A549 (cell line): ENCODE results near the gene PPP1R7. TPM values are rescaled to one million over a fixed set of nuclear protein-coding genes. Genes with fewer than 3 reads are reported as not detected.

ENCODE experiments used
- ATAC-seq, 2 experiments: fragments of 200-7000 bp in 1 of 2; fragments of >200 bp in 1 of 2; cut with Nextera tagmentation in 1 of 2; cut with Tn5 transposase in 1 of 2; 3 replicates each; pipeline versions ENCODE4 v1.8.0 to v1.9.1; 2018 to 2020; ENCODE audit warnings: mild to moderate bottlenecking in 1 of 2, moderate library complexity in 1 of 2
- CTCF ChIA-PET: fragments of 300-600 bp; sonication (Branson Sonifier 250); formaldehyde crosslinking; extraction: SDS; loops from one replicate; lab custom pipeline; 2021; ENCODE audit warnings: antibody characterized with exemption, inconsistent platforms; lab: Yijun Ruan, JAX
- POLR2A ChIA-PET: fragments of 350-600 bp; formaldehyde crosslinking; extraction: SDS; loops from one replicate; lab custom pipeline; 2021; ENCODE audit warnings: antibody characterized with exemption, inconsistent platforms; lab: Yijun Ruan, JAX
- DNase-seq, 2 experiments: peaks; one replicate each; pipeline versions ENCODE4 v3.0.0 to v3.0.0-alpha.2; 2011 to 2016; ENCODE audit warnings: low read depth in 1 of 2, low spot score in 1 of 2
- FAIRE-seq: peaks from 2 replicates; lab custom pipeline; 2011; peaks lifted over from hg19 to GRCh38; lab: Jason Lieb, UNC
- H3K27ac ChIP-seq, 2 experiments: fragments of >200 bp; sonication (Bioruptor Twin); formaldehyde crosslinking; 3 replicates each; pipeline ENCODE4 v1.5.1; 2016 to 2017
- H3K4me1 ChIP-seq: fragments of >200 bp; sonication (Bioruptor Twin); formaldehyde crosslinking; 3 replicates; pipeline ENCODE4 v1.6.1; 2016
- H3K4me2 ChIP-seq: fragments of >200 bp; sonication (Bioruptor Twin); formaldehyde crosslinking; 3 replicates; pipeline ENCODE4 v1.6.1; 2016
- H3K4me3 ChIP-seq: fragments of >200 bp; sonication (Bioruptor Twin); formaldehyde crosslinking; 3 replicates; pipeline ENCODE4 v1.5.1; 2016
- H3K9me3 ChIP-seq: fragments of >200 bp; sonication (Bioruptor Twin); formaldehyde crosslinking; 3 replicates; pipeline ENCODE4 v1.6.1; 2016
- BHLHE40 ChIP-seq: IDR thresholded peaks from 2 replicates; pipeline ENCODE4 v1.6.1; 2012; ENCODE audit warnings: low read depth, low read length, inconsistent platforms
- CBX8 ChIP-seq: fragments of 200-600 bp; sonication (generic); IDR thresholded peaks from 2 replicates; pipeline ENCODE4 v1.6.1; 2016
- CEBPB ChIP-seq, 2 experiments: fragments of >200 bp in 1 of 2; sonication (Bioruptor Twin) in 1 of 2; formaldehyde crosslinking in 1 of 2; IDR thresholded peaks; 2 replicates each; pipeline ENCODE4 v1.6.1; 2012 to 2016
- CHD2 ChIP-seq: fragments of 150-350 bp; IDR thresholded peaks from 2 replicates; pipeline ENCODE4 v1.6.1; 2014; ENCODE audit warnings: low read length; ENCODE audit not compliant: partially characterized antibody
- FOSL2 ChIP-seq, 2 experiments: fragments of 450-650 bp in 1 of 2; fragments of >200 bp in 1 of 2; sonication (Bioruptor Twin) in 1 of 2; formaldehyde crosslinking; IDR thresholded peaks; 2 replicates each; pipeline versions ENCODE4 v1.5.0 to v1.6.1; 2016 to 2020; ENCODE audit warnings: mild to moderate bottlenecking in 1 of 2, moderate library complexity in 1 of 2
- GATA3 ChIP-seq: IDR thresholded peaks from 2 replicates; pipeline ENCODE4 v1.6.1; 2012; ENCODE audit warnings: borderline replicate concordance
- HEYL ChIP-seq: fragments of 250-450 bp; sonication (Bioruptor Pico); IDR thresholded peaks from 2 replicates; pipeline ENCODE4 v1.8.0; 2021; ENCODE audit warnings: mild to moderate bottlenecking, moderate library complexity
- HOXA7 ChIP-seq: fragments of 250-450 bp; sonication (Bioruptor Pico); IDR thresholded peaks from 2 replicates; pipeline ENCODE4 v1.5.0; 2020; ENCODE audit warnings: mild to moderate bottlenecking, moderate library complexity
- HOXB5 ChIP-seq: fragments of 250-450 bp; sonication (Bioruptor Pico); IDR thresholded peaks from 2 replicates; pipeline ENCODE4 v1.5.0; 2020; ENCODE audit warnings: mild to moderate bottlenecking, moderate library complexity
- JUN ChIP-seq, 2 experiments: fragments of >200 bp; sonication (Bioruptor Twin); formaldehyde crosslinking; IDR thresholded peaks; 2 replicates in 1 of 2; 3 replicates in 1 of 2; pipeline ENCODE4 v1.6.1; 2016 to 2017
- KDM1A ChIP-seq: fragments of 200-600 bp; sonication (generic); IDR thresholded peaks from 2 replicates; pipeline ENCODE4 v1.6.1; 2016; ENCODE audit warnings: low read depth, mild to moderate bottlenecking
- MAFK ChIP-seq: fragments of 450-650 bp; IDR thresholded peaks from 2 replicates; pipeline ENCODE4 v1.6.1; 2014; ENCODE audit not compliant: partially characterized antibody
- MYC ChIP-seq: IDR thresholded peaks from 2 replicates; pipeline ENCODE4 v1.6.1; 2012; ENCODE audit warnings: mild to moderate bottlenecking, inconsistent platforms, low read length, improper control_type of control experiment, borderline replicate concordance
- NR3C1 ChIP-seq: fragments of >200 bp; sonication (Bioruptor Twin); formaldehyde crosslinking; IDR thresholded peaks from 3 replicates; pipeline ENCODE4 v1.6.1; 2017
- POLR2AphosphoS2 ChIP-seq: conservative IDR thresholded peaks from 2 replicates; pipeline ENCODE4 v1.6.1; 2012; ENCODE audit warnings: low read length, improper control_type of control experiment, inconsistent platforms
- SMC3 ChIP-seq: fragments of >200 bp; sonication (Bioruptor Twin); formaldehyde crosslinking; IDR thresholded peaks from 3 replicates; pipeline ENCODE4 v1.6.1; 2018; ENCODE audit warnings: inconsistent platforms
- ZFP36 ChIP-seq: fragments of 450-650 bp; IDR thresholded peaks from 2 replicates; pipeline ENCODE4 v1.6.1; 2014; ENCODE audit warnings: borderline replicate concordance; ENCODE audit not compliant: partially characterized antibody
- ZSCAN20 ChIP-seq: fragments of 250-450 bp; sonication (Bioruptor Pico); IDR thresholded peaks from 2 replicates; pipeline ENCODE4 v1.8.0; 2022; ENCODE audit warnings: mild to moderate bottlenecking, moderate library complexity
- WGBS: methylation state at CpG from one replicate; pipeline ENCODE4 v1.1.6; 2017; ENCODE audit errors: missing lambda C conversion rate; 5-methylcytosine and 5-hydroxymethylcytosine counted together
- polyA plus RNA-seq, 4 experiments: library from polyadenylated mRNA; depleted of rRNA in 3 of 4; stranded (reverse); fragments of >200 nt; fragmentation: RNase III in 1 of 4; extraction: RNeasy Plus Mini Kit Qiagen cat#74134 plus additional on column Dnase treatment in 1 of 4; gene quantifications; 2 replicates in 3 of 4; 3 replicates in 1 of 4; pipeline ENCODE4 v1.2.3, GENCODE V29; 2011 to 2017
- TF ChIP-seq, protein P1 (sequence below): IDR thresholded peaks from 2 replicates; pipeline ENCODE4 v1.6.1; 2012
- TF ChIP-seq, protein P2 (sequence below): fragments of 450-650 bp; IDR thresholded peaks from 2 replicates; pipeline ENCODE4 v1.6.1; 2014; ENCODE audit warnings: antibody characterized with exemption
- TF ChIP-seq, protein P3 (sequence below): fragments of 200-600 bp; sonication (generic); IDR thresholded peaks from 2 replicates; pipeline ENCODE4 v1.6.1; 2016; ENCODE audit warnings: antibody characterized with exemption, mild to moderate bottlenecking, moderate library complexity
- TF ChIP-seq, protein P4 (sequence below): fragments of >200 bp; sonication (Bioruptor Twin); formaldehyde crosslinking; IDR thresholded peaks from 2 replicates; pipeline ENCODE4 v1.6.1; 2016

The PPP1R7 gene
- polyA plus RNA-seq, 2 of the 4 experiments (the other 2 are of a cell fraction), result 76.4 to 124 TPM

DNA sequence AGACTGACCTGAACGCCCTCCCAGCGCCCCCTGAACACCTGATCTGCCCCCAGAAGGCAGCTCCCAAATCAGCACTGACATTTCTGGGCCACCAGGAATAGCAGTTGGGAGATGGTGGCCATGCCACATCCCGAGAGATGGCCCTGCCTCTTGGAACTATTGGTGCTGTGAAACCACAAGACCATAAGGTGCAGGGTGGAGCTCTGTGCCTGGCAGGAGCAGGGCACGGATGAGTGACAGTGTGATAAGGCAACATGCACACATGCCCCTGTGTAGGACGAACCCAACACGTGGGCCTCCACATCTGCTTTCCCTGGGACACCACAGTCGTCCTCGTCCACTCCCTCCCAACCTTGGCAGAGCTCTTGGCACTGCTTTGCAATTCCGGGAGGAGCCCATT is 65.2 kb downstream of the PPP1R7 start:
- TF ChIP-seq KDM1A, result no peak
- no peak for TF ChIP-seq MAFK
- TF ChIP-seq, protein P1, sequence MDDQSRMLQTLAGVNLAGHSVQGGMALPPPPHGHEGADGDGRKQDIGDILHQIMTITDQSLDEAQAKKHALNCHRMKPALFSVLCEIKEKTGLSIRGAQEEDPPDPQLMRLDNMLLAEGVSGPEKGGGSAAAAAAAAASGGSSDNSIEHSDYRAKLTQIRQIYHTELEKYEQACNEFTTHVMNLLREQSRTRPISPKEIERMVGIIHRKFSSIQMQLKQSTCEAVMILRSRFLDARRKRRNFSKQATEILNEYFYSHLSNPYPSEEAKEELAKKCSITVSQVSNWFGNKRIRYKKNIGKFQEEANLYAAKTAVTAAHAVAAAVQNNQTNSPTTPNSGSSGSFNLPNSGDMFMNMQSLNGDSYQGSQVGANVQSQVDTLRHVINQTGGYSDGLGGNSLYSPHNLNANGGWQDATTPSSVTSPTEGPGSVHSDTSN, result no peak
- TF ChIP-seq HOXA7 (CRISPR knock-in tag), result no peak
- no peak for TF ChIP-seq CBX8
- TF ChIP-seq CHD2, result no peak
- TF ChIP-seq HOXB5 (CRISPR knock-in tag), result no peak
- TF ChIP-seq CEBPB (IDR thresholded peaks at IDR 0.05), result no peak
- Histone ChIP-seq H3K4me1 (peaks cover 7% of the 10 kb centered on the region; the same call in 1 of the 3 replicates), H3K4me3 (no peak overlapping the region), H3K4me2 (no peak overlapping the region), H3K27ac (no peak overlapping the region), H3K9me3 (no peaks in the 10 kb centered on the region)
- CTCF ChIA-PET, result interaction anchor here (0.6 to 1.7 kb wide), 4 partner anchors 16 to 437 kb away, joined by 3 to 5 read pairs (median 3); no protein-coding TSS in a partner anchor
- 0 out of 6 replicates have a peak, but pooled peaks of 1 of the 2 experiments have one; percentile 2 for ATAC-seq
- DNase-seq, result no peak
- WGBS, result 78% methylated on average over 9 of the region's 9 CpGs
- POLR2A ChIA-PET, result no interaction called here
- no peak for FAIRE-seq

DNA sequence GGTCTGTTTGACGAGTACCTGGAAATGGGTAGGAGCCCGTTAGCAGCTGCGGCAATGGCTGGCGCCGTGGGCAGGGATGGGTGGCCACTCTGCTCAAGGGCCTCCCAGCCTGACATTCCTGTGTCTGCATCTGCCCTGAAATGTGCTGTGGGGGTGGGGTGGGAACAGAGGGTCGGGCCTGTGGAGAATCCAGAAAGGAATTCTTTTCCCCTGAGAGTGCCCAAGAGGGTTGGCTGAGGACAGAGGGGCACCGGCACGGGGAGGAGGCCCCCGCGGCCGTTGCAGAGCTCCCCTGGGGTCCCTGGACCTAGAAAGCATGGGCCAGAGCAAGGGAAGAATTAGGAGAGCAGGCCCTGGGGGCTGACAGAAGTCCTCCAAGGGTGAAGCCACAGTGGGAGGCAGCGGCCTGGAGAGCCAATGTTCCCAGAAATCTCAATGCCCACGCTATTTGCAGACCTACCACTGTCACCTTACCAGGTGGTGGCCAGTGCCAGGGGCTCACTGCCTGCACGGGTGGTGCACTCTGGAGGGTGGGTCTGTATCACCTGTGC is 66.0 kb downstream of the PPP1R7 start:
- CTCF ChIA-PET, result interaction anchor here (0.6 to 1.7 kb wide), 5 partner anchors 8 to 301 kb away, joined by 3 to 5 read pairs (median 4); no protein-coding TSS in a partner anchor
- Histone ChIP-seq H3K9me3 (no peaks in the 10 kb centered on the region), H3K4me3 (no peak overlapping the region), H3K27ac (no peak overlapping the region), H3K4me2 (no peak overlapping the region), H3K4me1 (peaks cover 7% of the 10 kb centered on the region; the same call in 1 of the 3 replicates)
- 73% methylated on average over 10 of the region's 14 CpGs for WGBS
- FAIRE-seq, result no peak
- DNase-seq, result no peak
- POLR2A ChIA-PET, result no interaction called here
- no peak for TF ChIP-seq MYC
- TF ChIP-seq, protein P2, sequence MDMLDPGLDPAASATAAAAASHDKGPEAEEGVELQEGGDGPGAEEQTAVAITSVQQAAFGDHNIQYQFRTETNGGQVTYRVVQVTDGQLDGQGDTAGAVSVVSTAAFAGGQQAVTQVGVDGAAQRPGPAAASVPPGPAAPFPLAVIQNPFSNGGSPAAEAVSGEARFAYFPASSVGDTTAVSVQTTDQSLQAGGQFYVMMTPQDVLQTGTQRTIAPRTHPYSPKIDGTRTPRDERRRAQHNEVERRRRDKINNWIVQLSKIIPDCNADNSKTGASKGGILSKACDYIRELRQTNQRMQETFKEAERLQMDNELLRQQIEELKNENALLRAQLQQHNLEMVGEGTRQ, result no peak
- TF ChIP-seq, protein P3, sequence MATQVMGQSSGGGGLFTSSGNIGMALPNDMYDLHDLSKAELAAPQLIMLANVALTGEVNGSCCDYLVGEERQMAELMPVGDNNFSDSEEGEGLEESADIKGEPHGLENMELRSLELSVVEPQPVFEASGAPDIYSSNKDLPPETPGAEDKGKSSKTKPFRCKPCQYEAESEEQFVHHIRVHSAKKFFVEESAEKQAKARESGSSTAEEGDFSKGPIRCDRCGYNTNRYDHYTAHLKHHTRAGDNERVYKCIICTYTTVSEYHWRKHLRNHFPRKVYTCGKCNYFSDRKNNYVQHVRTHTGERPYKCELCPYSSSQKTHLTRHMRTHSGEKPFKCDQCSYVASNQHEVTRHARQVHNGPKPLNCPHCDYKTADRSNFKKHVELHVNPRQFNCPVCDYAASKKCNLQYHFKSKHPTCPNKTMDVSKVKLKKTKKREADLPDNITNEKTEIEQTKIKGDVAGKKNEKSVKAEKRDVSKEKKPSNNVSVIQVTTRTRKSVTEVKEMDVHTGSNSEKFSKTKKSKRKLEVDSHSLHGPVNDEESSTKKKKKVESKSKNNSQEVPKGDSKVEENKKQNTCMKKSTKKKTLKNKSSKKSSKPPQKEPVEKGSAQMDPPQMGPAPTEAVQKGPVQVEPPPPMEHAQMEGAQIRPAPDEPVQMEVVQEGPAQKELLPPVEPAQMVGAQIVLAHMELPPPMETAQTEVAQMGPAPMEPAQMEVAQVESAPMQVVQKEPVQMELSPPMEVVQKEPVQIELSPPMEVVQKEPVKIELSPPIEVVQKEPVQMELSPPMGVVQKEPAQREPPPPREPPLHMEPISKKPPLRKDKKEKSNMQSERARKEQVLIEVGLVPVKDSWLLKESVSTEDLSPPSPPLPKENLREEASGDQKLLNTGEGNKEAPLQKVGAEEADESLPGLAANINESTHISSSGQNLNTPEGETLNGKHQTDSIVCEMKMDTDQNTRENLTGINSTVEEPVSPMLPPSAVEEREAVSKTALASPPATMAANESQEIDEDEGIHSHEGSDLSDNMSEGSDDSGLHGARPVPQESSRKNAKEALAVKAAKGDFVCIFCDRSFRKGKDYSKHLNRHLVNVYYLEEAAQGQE, result no peak
- no peak for TF ChIP-seq JUN (IDR thresholded peaks at IDR 0.05)
- TF ChIP-seq NR3C1, result no peak
- no peak for TF ChIP-seq POLR2AphosphoS2
- no peak for TF ChIP-seq ZFP36
- TF ChIP-seq, protein P4, sequence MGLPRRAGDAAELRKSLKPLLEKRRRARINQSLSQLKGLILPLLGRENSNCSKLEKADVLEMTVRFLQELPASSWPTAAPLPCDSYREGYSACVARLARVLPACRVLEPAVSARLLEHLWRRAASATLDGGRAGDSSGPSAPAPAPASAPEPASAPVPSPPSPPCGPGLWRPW, result no peak
- TF ChIP-seq SMC3, result no peak
- no peak for TF ChIP-seq HOXB5 (CRISPR knock-in tag)
- TF ChIP-seq, protein P1, result no peak
- no peak for TF ChIP-seq FOSL2 (IDR thresholded peaks at IDR 0.05)
- no peak for TF ChIP-seq FOSL2 (CRISPR knock-in tag; IDR thresholded peaks at IDR 0.05)
- TF ChIP-seq KDM1A, result no peak
- no peak for TF ChIP-seq HEYL
- TF ChIP-seq ZSCAN20, result no peak
- no peak for TF ChIP-seq GATA3
- no peak for TF ChIP-seq BHLHE40
- TF ChIP-seq MAFK, result no peak
- no peak for ATAC-seq
